Naive thymus-derived CD4-positive, alpha-beta T cell (primary cell): ENCODE results near the gene SPOCK3. TPM values are rescaled to one million over a fixed set of nuclear protein-coding genes. Genes with fewer than 3 reads are reported as not detected.
"Not testable (repeated sequence)": the region's sequence is repeated elsewhere in the genome, so short reads cannot be mapped to it uniquely, and the experiment has no call there.

Experiments used
- ATAC-seq: fragments of 150-1000 bp; cut with Tn5 transposase; 2 replicates; pipeline ENCODE4 v1.10.0; 2021; ENCODE audit warnings: mild to moderate bottlenecking, moderate library complexity
- CTCF ChIA-PET: fragments of 350-600 bp; sonication (Branson Sonifier 250); formaldehyde crosslinking; loops from one replicate; lab custom pipeline; 2021; ENCODE audit warnings: antibody characterized with exemption; lab: Charles Lee
- POLR2A ChIA-PET: fragments of 350-600 bp; sonication (Branson Sonifier 250); formaldehyde crosslinking; loops from one replicate; lab custom pipeline; 2021; ENCODE audit warnings: antibody characterized with exemption, inconsistent platforms; lab: Charles Lee
- DNase-seq, 9 donors: peaks; one replicate each; pipeline versions ENCODE4 v3.0.0 to v3.0.0-alpha.2; 2020 to 2022; ENCODE audit warnings: mixed read lengths in 1 of 9
- H3K27ac ChIP-seq: one replicate; pipeline ENCODE4 v1.7.0; 2013; ENCODE audit warnings: mild to moderate bottlenecking, low read depth, low read length, moderate library complexity
- H3K27me3 ChIP-seq, 2 donors: one replicate each; pipeline ENCODE4 v1.7.0; 2013; ENCODE audit warnings: low read length in 2 of 2, mild to moderate bottlenecking in 2 of 2, moderate library complexity in 2 of 2; ENCODE audit not compliant: control insufficient read depth in 2 of 2, insufficient read depth in 2 of 2
- H3K36me3 ChIP-seq, 3 experiments: 1 replicate in 2 of 3; 2 replicates in 1 of 3; pipeline ENCODE4 v1.7.0; 2013; ENCODE audit warnings: low read length in 3 of 3, mild to moderate bottlenecking in 3 of 3, moderate library complexity in 1 of 3; ENCODE audit not compliant: insufficient read depth in 3 of 3, control insufficient read depth in 2 of 3
- H3K4me1 ChIP-seq, 2 donors: one replicate each; pipeline ENCODE4 v1.7.0; 2013; ENCODE audit warnings: low read length in 2 of 2, mild to moderate bottlenecking in 2 of 2, moderate library complexity in 1 of 2; ENCODE audit not compliant: control insufficient read depth in 2 of 2, insufficient read depth in 2 of 2
- H3K4me3 ChIP-seq: 2 replicates; pipeline ENCODE4 v1.7.0; 2013; ENCODE audit warnings: mild to moderate bottlenecking, low read length
- H3K9me3 ChIP-seq, 3 experiments: 1 replicate in 2 of 3; 2 replicates in 1 of 3; pipeline ENCODE4 v1.7.0; 2013; ENCODE audit warnings: low read length in 3 of 3; ENCODE audit not compliant: control insufficient read depth in 2 of 3
- H3K27ac Mint-ChIP-seq, 9 donors: one replicate each; pipeline ENCODE4 v1.8.0; 2020 to 2022; ENCODE audit warnings: mixed read lengths in 9 of 9, mild to moderate bottlenecking in 8 of 9, moderate library complexity in 5 of 9, inconsistent platforms in 2 of 9
- H3K27me3 Mint-ChIP-seq, 5 donors: one replicate each; pipeline ENCODE4 v1.8.0; 2021 to 2022; ENCODE audit warnings: mixed read lengths in 5 of 5, mild to moderate bottlenecking in 1 of 5
- H3K36me3 Mint-ChIP-seq, 5 donors: one replicate each; pipeline ENCODE4 v1.8.0; 2020 to 2022; ENCODE audit warnings: mixed read lengths in 5 of 5, mild to moderate bottlenecking in 3 of 5, inconsistent platforms in 1 of 5
- H3K4me1 Mint-ChIP-seq, 7 donors: one replicate each; pipeline ENCODE4 v1.8.0; 2020 to 2022; ENCODE audit warnings: mixed read lengths in 7 of 7, mild to moderate bottlenecking in 3 of 7, inconsistent platforms in 1 of 7
- H3K4me3 Mint-ChIP-seq, 10 donors: one replicate each; pipeline ENCODE4 v1.8.0; 2020 to 2022; ENCODE audit warnings: mild to moderate bottlenecking in 10 of 10, mixed read lengths in 10 of 10, moderate library complexity in 6 of 10, inconsistent platforms in 2 of 10
- H3K9me3 Mint-ChIP-seq, 11 donors: one replicate each; pipeline ENCODE4 v1.8.0; 2020 to 2022; ENCODE audit warnings: mixed read lengths in 11 of 11, mild to moderate bottlenecking in 4 of 11, inconsistent platforms in 1 of 11, moderate library complexity in 1 of 11
- intact Hi-C, 2 donors: fragments of 100-400 bp; cut with micrococcal nuclease; formaldehyde crosslinking; loops; one replicate each; pipeline ENCODE4 v1.15.1; 2023
- polyA plus RNA-seq, 2 donors: library from polyadenylated mRNA; unstranded; fragments of 300-500 nt; fragmentation: Illumina TruSeq; gene quantifications; one replicate each; pipeline ENCODE4 v1.2.3, GENCODE V29; 2021
- total RNA-seq, 6 experiments: library from RNA in 5 of 6; stranded (reverse) in 5 of 6; gene quantifications; 1 replicate in 5 of 6; 2 replicates in 1 of 6; pipeline ENCODE4 v1.2.3 and lab custom pipeline; 2021 to 2026

Gene SPOCK3
- total RNA-seq (under 1 TPM in 1 of 5 experiments, not detected in 4; 0.54 TPM), polyA plus RNA-seq (not detected), total RNA-seq (lab: John Stamatoyannopoulos, UW) (not detected)

GRCh38 chr4:167234316-167234881 lies at the start of gene SPOCK3:
Gene SPOCK3 (minus strand): TSS chr4:167234494.
- peak; percentile 47 for ATAC-seq
- H3K9me3 ChIP-seq, result no peaks in the 10 kb centered on the region
- Mint-ChIP-seq H3K4me1 (peaks cover 0 to 13% (median 3%) of the 10 kb centered on the region in 7 donors), H3K27me3 (peaks cover 27 to 34% (median 32%) of the 10 kb centered on the region in 5 donors), H3K36me3 (no peaks in the 10 kb centered on the region), H3K9me3 (peaks cover 0 to 7% (median 0%) of the 10 kb centered on the region in 11 donors), H3K4me3 (peak within 1 kb of the TSS in 6 of 10 donors; percentile 12 to 77 (median 54)), H3K27ac (no peak within 1 kb of the TSS)
- H3K27me3 ChIP-seq, result no peaks in the 10 kb centered on the region
- DNase-seq, result peak in 1 of 9 donors; percentile 1
- intact Hi-C loops, result no loop called here
- ChIA-PET CTCF (no interaction called here), POLR2A (no interaction called here)
- no peaks in the 10 kb centered on the region for H3K4me1 ChIP-seq
- H3K4me3 ChIP-seq, result no peak within 1 kb of the TSS
- no peak within 1 kb of the TSS for H3K27ac ChIP-seq
- H3K36me3 ChIP-seq, result no peaks in the 10 kb centered on the region

GRCh38 chr4:167282171-167282864 lies 48.0 kb upstream of the SPOCK3 start:
- intact Hi-C loops, result no loop called here
- ChIA-PET POLR2A (no interaction called here), CTCF (no interaction called here)
- Histone ChIP-seq H3K4me3 (no peak overlapping the region), H3K36me3 (no peaks in the 10 kb centered on the region), H3K27me3 (no peaks in the 10 kb centered on the region), H3K9me3 (no peaks in the 10 kb centered on the region), H3K4me1 (no peaks in the 10 kb centered on the region), H3K27ac (no peak overlapping the region)
- peaks cover 0 to 3% (median 0%) of the 10 kb centered on the region in 5 donors for H3K36me3 Mint-ChIP-seq
- H3K9me3 Mint-ChIP-seq, result peaks cover 2 to 23% (median 4%) of the 10 kb centered on the region in 11 donors
- no peak overlapping the region for H3K4me3 Mint-ChIP-seq
- no peak for ATAC-seq
- H3K4me1 Mint-ChIP-seq, result no peaks in the 10 kb centered on the region
- no peaks in the 10 kb centered on the region for H3K27me3 Mint-ChIP-seq
- no peak overlapping the region for H3K27ac Mint-ChIP-seq
- DNase-seq, result no peak

GRCh38 chr4:167281545-167281944 lies 47.3 kb upstream of the SPOCK3 start:
- H3K36me3 Mint-ChIP-seq, H3K4me1 ChIP-seq, H3K36me3 ChIP-seq, CTCF ChIA-PET, H3K4me3 Mint-ChIP-seq, H3K27me3 ChIP-seq, H3K27ac Mint-ChIP-seq, H3K27me3 Mint-ChIP-seq, intact Hi-C loops, POLR2A ChIA-PET, H3K4me3 ChIP-seq, H3K4me1 Mint-ChIP-seq, DNase-seq, H3K27ac ChIP-seq, ATAC-seq, H3K9me3 ChIP-seq: not testable (repeated sequence)
- peaks cover 0 to 19% (median 3%) of the 10 kb centered on the region in 11 donors for H3K9me3 Mint-ChIP-seq

GRCh38 chr4:167274351-167274750 lies 40.1 kb upstream of the SPOCK3 start:
- CTCF ChIA-PET, result no interaction called here
- H3K4me3 ChIP-seq, result no peak overlapping the region
- ATAC-seq (no peak), DNase-seq (no peak)
- intact Hi-C loops, result no loop called here
- Mint-ChIP-seq H3K27ac (no peak overlapping the region), H3K4me3 (no peak overlapping the region), H3K27me3 (no peaks in the 10 kb centered on the region), H3K4me1 (no peaks in the 10 kb centered on the region), H3K9me3 (peaks cover 2 to 14% (median 4%) of the 10 kb centered on the region in 11 donors), H3K36me3 (no peaks in the 10 kb centered on the region)
- H3K27me3 ChIP-seq, result no peaks in the 10 kb centered on the region
- no peaks in the 10 kb centered on the region for H3K9me3 ChIP-seq
- no peaks in the 10 kb centered on the region for H3K36me3 ChIP-seq
- H3K27ac ChIP-seq, result no peak overlapping the region
- no peaks in the 10 kb centered on the region for H3K4me1 ChIP-seq
- POLR2A ChIA-PET, result no interaction called here

- H3K4me3 Mint-ChIP-seq, result no peak overlapping the region
- H3K27ac Mint-ChIP-seq, result no peak overlapping the region
- ATAC-seq (no peak), DNase-seq (no peak)
- H3K4me1 Mint-ChIP-seq, result no peaks in the 10 kb centered on the region
- H3K36me3 Mint-ChIP-seq, result no peaks in the 10 kb centered on the region
- H3K9me3 ChIP-seq, result no peaks in the 10 kb centered on the region
- intact Hi-C loops, result no loop called here
- ChIA-PET POLR2A (no interaction called here), CTCF (no interaction called here)
- H3K9me3 Mint-ChIP-seq, result peaks cover 0 to 18% (median 4%) of the 10 kb centered on the region in 11 donors
- H3K4me1 ChIP-seq, result no peaks in the 10 kb centered on the region
- H3K27me3 Mint-ChIP-seq, result no peaks in the 10 kb centered on the region
- H3K27me3 ChIP-seq, result no peaks in the 10 kb centered on the region
- H3K36me3 ChIP-seq, result no peaks in the 10 kb centered on the region
- no peak overlapping the region for H3K4me3 ChIP-seq
- H3K27ac ChIP-seq, result no peak overlapping the region
Observed at GRCh38 chr4:167265231-167265630, 30.9 kb upstream of the SPOCK3 start.

GRCh38 chr4:167248271-167248670 lies 14.0 kb upstream of the SPOCK3 start:
- ATAC-seq (no peak), DNase-seq (no peak)
- Histone ChIP-seq H3K27me3 (no peaks in the 10 kb centered on the region), H3K9me3 (no peaks in the 10 kb centered on the region), H3K4me3 (no peak overlapping the region), H3K36me3 (no peaks in the 10 kb centered on the region), H3K27ac (no peak overlapping the region), H3K4me1 (no peaks in the 10 kb centered on the region)
- H3K4me1 Mint-ChIP-seq, result no peaks in the 10 kb centered on the region
- POLR2A ChIA-PET, result no interaction called here
- H3K4me3 Mint-ChIP-seq, result no peak overlapping the region
- intact Hi-C loops, result no loop called here
- H3K9me3 Mint-ChIP-seq, result peaks cover 0 to 9% (median 5%) of the 10 kb centered on the region in 11 donors
- no peak overlapping the region for H3K27ac Mint-ChIP-seq
- no peaks in the 10 kb centered on the region for H3K36me3 Mint-ChIP-seq
- CTCF ChIA-PET, result no interaction called here
- H3K27me3 Mint-ChIP-seq, result no peaks in the 10 kb centered on the region

- POLR2A ChIA-PET, result no interaction called here
- Mint-ChIP-seq H3K27ac (no peak overlapping the region), H3K36me3 (no peaks in the 10 kb centered on the region), H3K4me3 (no peak overlapping the region), H3K4me1 (peaks cover 0 to 7% (median 0%) of the 10 kb centered on the region in 7 donors), H3K9me3 (peaks cover 0 to 12% (median 2%) of the 10 kb centered on the region in 11 donors), H3K27me3 (peaks cover 12 to 17% (median 15%) of the 10 kb centered on the region in 5 donors)
- Histone ChIP-seq H3K36me3 (no peaks in the 10 kb centered on the region), H3K27me3 (no peaks in the 10 kb centered on the region), H3K4me1 (no peaks in the 10 kb centered on the region), H3K4me3 (no peak overlapping the region), H3K27ac (no peak overlapping the region), H3K9me3 (no peaks in the 10 kb centered on the region)
- intact Hi-C loops, result no loop called here
- ATAC-seq (no peak), DNase-seq (no peak)
- CTCF ChIA-PET, result no interaction called here
Observed at GRCh38 chr4:167239627-167240026, 5.3 kb upstream of the SPOCK3 start.
